ENCODE results near the gene ANKFN1.

Gene ANKFN1

DNA sequence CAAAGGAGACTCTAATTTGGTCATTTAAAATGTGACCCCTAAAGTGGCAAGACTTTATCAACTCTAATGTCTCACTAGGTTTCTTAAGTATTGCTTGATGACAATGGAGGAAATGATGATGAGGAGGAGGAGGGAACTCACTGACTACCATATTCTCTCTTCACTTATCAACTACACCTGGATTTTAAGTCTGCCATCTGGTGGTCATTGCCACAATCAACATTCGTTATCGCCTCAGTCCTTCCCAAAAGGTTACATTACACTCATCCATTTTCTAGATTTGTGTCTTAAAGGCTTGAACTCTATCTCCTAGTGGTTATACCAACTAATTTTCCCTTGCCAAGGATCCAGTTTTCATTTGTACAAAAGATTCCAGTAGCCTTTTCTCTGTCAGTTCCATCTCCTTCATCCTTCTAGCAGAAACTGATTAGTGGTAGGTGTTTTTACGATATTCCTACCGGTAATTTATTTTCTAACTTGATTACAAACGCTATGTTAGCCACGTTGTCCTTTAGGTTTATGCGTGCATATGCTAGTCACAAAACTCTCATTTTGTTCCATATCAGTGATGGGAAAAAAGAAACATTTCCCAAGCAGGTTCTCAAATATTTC lies 325.7 kb downstream of the ANKFN1 start:
- H3K27ac ChIP-seq, result no peak overlapping the region
- ChIA-PET POLR2A (ENCODE audit: low non-redundant PET) (no interaction called here), CTCF (interaction anchor here (0.6 kb wide), 1 partner anchor 127 kb away, joined by 3 read pairs; no protein-coding TSS in a partner anchor)
- peak; percentile 10 for DNase-seq (ENCODE audit: low spot score)
- TF ChIP-seq, protein P1, sequence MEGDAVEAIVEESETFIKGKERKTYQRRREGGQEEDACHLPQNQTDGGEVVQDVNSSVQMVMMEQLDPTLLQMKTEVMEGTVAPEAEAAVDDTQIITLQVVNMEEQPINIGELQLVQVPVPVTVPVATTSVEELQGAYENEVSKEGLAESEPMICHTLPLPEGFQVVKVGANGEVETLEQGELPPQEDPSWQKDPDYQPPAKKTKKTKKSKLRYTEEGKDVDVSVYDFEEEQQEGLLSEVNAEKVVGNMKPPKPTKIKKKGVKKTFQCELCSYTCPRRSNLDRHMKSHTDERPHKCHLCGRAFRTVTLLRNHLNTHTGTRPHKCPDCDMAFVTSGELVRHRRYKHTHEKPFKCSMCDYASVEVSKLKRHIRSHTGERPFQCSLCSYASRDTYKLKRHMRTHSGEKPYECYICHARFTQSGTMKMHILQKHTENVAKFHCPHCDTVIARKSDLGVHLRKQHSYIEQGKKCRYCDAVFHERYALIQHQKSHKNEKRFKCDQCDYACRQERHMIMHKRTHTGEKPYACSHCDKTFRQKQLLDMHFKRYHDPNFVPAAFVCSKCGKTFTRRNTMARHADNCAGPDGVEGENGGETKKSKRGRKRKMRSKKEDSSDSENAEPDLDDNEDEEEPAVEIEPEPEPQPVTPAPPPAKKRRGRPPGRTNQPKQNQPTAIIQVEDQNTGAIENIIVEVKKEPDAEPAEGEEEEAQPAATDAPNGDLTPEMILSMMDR (conservative IDR thresholded peaks at IDR 0.05; ENCODE audit: low read depth), result peak; percentile 65

DNA sequence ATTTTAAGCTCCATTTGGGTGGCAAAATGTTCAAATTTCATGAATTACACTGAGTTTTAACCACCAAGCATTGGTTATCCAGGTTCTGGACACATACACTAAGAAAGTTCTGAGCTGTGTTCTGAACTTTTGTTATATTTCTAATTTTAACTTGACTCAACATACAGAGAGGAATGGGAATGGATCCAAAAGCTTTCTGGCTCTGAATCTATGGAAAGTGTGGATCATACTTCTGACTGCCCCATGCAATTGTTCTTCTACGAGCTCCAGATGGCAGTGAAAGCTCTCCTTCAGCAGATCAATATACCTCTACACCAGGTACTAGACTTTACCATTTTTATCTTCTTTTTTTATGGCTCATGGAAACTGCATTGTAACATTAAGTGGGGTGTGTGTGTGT lies 327.2 kb downstream of the ANKFN1 start:
- TF ChIP-seq, protein P1 (conservative IDR thresholded peaks at IDR 0.05; ENCODE audit: low read depth), result no peak
- ChIA-PET POLR2A (ENCODE audit: low non-redundant PET) (no interaction called here), CTCF (interaction anchor here (0.9 kb wide), 1 partner anchor 52 kb away, joined by 3 read pairs; no protein-coding TSS in a partner anchor)
- DNase-seq (ENCODE audit: low spot score), result no peak
- no peak overlapping the region for H3K27ac ChIP-seq

DNA sequence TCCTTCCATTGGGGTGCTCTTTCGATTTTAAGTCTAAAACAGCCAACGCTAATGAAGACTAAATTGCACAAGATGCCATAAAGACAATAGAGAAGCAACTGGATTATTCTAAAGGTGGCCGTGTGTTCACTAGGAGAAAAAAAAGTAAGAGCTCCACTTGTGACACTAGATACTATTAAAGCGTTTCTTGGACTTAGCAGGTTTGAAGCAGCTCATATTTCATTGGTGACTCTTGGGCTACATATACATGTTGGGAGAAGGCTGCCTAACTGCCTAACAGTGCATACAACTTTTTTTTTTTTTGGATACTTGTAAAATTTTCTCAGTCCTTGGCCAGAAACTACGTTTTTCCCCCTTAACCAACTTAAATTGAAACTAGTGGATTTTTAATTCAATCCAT lies 328.4 kb downstream of the ANKFN1 start:
- DNase-seq (ENCODE audit: low spot score), result no peak
- TF ChIP-seq, protein P1 (conservative IDR thresholded peaks at IDR 0.05; ENCODE audit: low read depth), result no peak
- ChIA-PET POLR2A (ENCODE audit: low non-redundant PET) (no interaction called here), CTCF (interaction anchor here (0.6 kb wide), 1 partner anchor 355 kb away, joined by 3 read pairs; no protein-coding TSS in a partner anchor)
- no peak overlapping the region for H3K27ac ChIP-seq

DNA sequence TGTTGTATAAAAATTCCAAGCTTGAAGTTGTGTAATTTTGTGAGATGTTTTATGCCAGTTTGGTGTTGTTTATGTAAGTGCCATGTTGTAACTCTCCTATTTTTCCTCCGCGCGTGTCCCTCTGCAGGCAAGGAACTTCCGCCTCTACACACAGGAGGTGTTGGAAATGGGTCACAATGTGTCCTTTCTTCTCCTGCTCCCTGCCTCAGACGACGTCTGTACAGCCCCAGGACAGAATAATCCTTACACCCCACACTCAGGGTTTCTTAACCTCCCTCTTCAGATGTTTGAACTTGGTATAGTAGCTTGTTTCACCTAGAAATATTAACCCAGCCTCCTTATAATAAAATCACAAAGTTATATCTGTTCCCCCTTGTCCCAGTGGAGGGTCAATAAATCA lies 329.0 kb downstream of the ANKFN1 start:
- TF ChIP-seq, protein P1 (conservative IDR thresholded peaks at IDR 0.05; ENCODE audit: low read depth), result no peak
- CTCF ChIA-PET, result interaction anchor here (0.6 kb wide), 1 partner anchor 355 kb away, joined by 3 read pairs; no protein-coding TSS in a partner anchor
- DNase-seq (ENCODE audit: low spot score), result no peak

DNA sequence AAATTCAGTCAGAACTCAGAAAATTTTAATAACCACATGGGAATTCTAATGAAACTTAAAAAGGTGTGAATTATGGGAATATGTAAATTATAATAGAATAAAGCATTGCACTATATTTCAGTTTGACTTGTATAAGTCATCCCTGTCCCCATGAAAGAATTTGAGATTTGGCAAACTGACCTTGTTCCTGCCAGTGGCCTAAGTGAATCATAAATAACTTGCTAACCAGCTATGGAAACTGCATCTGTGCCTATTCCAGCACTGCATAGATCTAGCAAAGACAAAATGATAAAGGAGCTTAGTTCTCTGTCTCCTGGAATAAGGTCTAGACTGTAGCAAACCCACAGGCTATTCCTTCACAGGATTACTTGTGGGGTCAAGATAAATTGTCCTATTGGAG lies 333.5 kb downstream of the ANKFN1 start:
- H3K27ac ChIP-seq, result no peak overlapping the region
- TF ChIP-seq, protein P1 (conservative IDR thresholded peaks at IDR 0.05; ENCODE audit: low read depth), result no peak
- ChIA-PET POLR2A (ENCODE audit: low non-redundant PET) (no interaction called here), CTCF (no interaction called here)
- no peak for DNase-seq (ENCODE audit: low spot score)

More for the DNA sequence above, 329.0 kb downstream of the ANKFN1 start:
- POLR2A ChIA-PET (ENCODE audit: low non-redundant PET), result no interaction called here
- H3K27ac ChIP-seq, result no peak overlapping the region

DNA sequence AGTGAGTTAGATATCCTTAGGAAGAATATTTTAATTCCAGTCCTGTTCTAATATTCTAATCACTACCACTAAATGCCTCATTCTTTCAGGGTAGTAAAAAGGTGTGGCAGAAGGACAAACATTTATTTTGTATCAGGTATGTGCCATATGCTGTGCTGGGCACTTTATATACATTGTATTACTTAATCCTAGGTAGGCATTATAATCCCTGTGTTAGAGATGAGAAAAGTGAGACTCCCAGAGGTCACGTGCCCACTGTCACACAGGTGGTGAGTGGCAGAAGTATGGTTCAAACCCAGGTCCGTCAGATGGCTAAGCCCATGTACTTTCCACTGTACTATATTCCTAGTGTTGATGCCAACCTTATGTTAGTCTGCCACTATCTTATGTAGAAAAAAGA lies 335.5 kb downstream of the ANKFN1 start:
- ChIA-PET POLR2A (ENCODE audit: low non-redundant PET) (interaction anchor here (0.7 kb wide), 1 partner anchor 66 kb away, joined by 8 read pairs; no protein-coding TSS in a partner anchor), CTCF (interaction anchor here (0.6 to 0.7 kb wide), 2 partner anchors 52 to 143 kb away, joined by 3 read pairs; no protein-coding TSS in a partner anchor)
- TF ChIP-seq, protein P1 (conservative IDR thresholded peaks at IDR 0.05; ENCODE audit: low read depth), result no peak
- DNase-seq (ENCODE audit: low spot score), result no peak
- no peak overlapping the region for H3K27ac ChIP-seq

Measured in RWPE1 (cell line).